GM20000 (cell line): ENCODE results near the gene C16orf96.

Experiments
- DNase-seq: peaks from one replicate; pipeline ENCODE4 v3.0.0; 2012; ENCODE audit warnings: low spot score
- TF ChIP-seq, protein P1 (sequence below): IDR thresholded peaks from 2 replicates; pipeline ENCODE4 v1.5.1; 2012; ENCODE audit warnings: mild to moderate bottlenecking, control low read depth; ENCODE audit errors: extremely low read depth, missing control alignments

C16orf96 gene

GRCh38 chr16:4637501-4638166 is 81.5 kb downstream of the C16orf96 start:
- no peak for DNase-seq
- TF ChIP-seq, protein P1, sequence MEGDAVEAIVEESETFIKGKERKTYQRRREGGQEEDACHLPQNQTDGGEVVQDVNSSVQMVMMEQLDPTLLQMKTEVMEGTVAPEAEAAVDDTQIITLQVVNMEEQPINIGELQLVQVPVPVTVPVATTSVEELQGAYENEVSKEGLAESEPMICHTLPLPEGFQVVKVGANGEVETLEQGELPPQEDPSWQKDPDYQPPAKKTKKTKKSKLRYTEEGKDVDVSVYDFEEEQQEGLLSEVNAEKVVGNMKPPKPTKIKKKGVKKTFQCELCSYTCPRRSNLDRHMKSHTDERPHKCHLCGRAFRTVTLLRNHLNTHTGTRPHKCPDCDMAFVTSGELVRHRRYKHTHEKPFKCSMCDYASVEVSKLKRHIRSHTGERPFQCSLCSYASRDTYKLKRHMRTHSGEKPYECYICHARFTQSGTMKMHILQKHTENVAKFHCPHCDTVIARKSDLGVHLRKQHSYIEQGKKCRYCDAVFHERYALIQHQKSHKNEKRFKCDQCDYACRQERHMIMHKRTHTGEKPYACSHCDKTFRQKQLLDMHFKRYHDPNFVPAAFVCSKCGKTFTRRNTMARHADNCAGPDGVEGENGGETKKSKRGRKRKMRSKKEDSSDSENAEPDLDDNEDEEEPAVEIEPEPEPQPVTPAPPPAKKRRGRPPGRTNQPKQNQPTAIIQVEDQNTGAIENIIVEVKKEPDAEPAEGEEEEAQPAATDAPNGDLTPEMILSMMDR = no peak

- no peak for DNase-seq
- TF ChIP-seq, protein P1 = no peak
Measured at GRCh38 chr16:4639899-4640509, 83.9 kb downstream of the C16orf96 start.

DNA sequence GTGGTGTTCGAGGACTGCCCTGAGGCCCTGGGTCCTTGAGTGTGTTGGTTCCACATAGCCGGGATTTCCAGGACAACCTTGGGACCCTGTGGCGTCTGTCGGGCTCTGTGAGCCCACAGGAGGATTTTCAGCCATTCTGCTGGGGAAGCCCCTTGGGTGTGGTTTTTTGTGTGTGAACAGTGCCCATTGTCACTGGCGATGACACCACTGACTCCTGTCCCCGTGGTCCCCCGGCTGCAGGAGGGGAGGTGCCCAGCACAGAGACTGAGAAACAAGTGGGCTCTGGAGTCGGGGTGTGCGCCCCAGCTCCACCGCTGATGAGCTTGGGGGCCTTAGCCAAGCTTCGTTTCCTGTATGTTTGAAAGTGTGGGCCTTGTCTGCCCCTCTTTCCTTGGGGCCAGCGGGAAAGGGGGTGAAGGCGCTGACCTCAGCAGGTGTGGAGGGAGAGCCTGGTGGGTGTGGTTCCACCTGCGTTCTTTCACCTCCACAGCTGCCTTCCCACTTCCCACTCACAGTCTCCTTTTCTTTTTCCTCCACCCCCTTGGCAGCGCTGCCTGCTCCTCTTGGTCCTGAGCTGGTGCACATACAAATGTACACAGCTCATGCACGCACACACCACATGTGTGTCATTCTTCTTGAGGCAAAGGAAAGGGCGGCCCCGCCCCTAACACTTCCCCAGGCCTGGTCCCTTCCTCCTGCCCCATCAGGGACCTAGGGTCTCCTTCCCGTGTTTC is 84.6 kb downstream of the C16orf96 start:
- DNase-seq = no peak
- TF ChIP-seq, protein P1 = no peak

DNA sequence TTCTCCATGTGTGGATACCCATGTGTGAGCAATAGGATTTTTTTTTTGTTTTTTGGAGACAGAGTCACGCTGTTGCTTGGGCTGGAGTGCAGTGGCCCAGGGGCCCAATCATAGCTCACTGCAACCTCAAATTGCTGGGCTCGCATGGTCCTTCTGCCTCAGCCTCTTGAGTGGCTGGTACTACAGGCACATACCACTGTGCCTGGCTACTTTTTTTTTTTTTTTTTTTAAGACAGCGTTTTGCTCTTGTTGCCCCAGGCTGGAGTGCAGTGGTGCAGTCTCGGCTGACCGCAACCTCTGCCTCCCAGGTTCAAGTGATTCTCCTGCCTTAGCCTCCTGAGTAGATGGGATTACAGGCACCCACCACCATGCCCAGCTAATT is 85.2 kb downstream of the C16orf96 start:
- DNase-seq = no peak
- TF ChIP-seq, protein P1 = no peak

GRCh38 chr16:4641895-4642294 is 85.8 kb downstream of the C16orf96 start:
- TF ChIP-seq, protein P1 = no peak
- DNase-seq = no peak

GRCh38 chr16:4646773-4647643 is 90.9 kb downstream of the C16orf96 start:
- TF ChIP-seq, protein P1 = no peak
- DNase-seq = no peak
